Vein endothelial cell (primary cell): ENCODE data around the gene HORMAD2. TPM values are rescaled to one million over a fixed set of nuclear protein-coding genes. Genes with fewer than 3 reads are reported as not detected.

Source experiments
- total RNA-seq: library from RNA; depleted of rRNA; stranded (reverse); fragments of >200 nt; gene quantifications from 2 replicates; pipeline ENCODE4 v1.2.3, GENCODE V29; 2012

Gene HORMAD2, protein sequence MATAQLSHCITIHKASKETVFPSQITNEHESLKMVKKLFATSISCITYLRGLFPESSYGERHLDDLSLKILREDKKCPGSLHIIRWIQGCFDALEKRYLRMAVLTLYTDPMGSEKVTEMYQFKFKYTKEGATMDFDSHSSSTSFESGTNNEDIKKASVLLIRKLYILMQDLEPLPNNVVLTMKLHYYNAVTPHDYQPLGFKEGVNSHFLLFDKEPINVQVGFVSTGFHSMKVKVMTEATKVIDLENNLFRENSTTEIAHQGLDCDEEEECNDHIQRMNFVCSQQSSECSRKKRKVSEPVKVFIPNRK
- total RNA-seq: not detected in 2 replicates

GRCh38 chr22:30079952-30080533, at the start of gene HORMAD2:
Gene HORMAD2, plus strand, starts transcription at chr22:30080464. Its CDS starts 13,489 bp downstream, at chr22:30093953.

Other genes starting within 250 kb of the HORMAD2 start
- gene ASCC2, start 242.2 kb upstream of the HORMAD2 start, total RNA-seq: 35.9 and 45.4 TPM in 2 replicates
- 36.5 and 36.9 TPM in 2 replicates for gene MTMR3, start 197.3 kb upstream of the HORMAD2 start, total RNA-seq
- gene LIF, start 166.3 kb downstream of the HORMAD2 start, total RNA-seq: 0.19 and 0.33 TPM in 2 replicates
- gene OSM, start 186.4 kb downstream of the HORMAD2 start, total RNA-seq: not detected in 2 replicates
- 8.9 and 10.8 TPM in 2 replicates for gene CASTOR1, start 209.0 kb downstream of the HORMAD2 start, total RNA-seq
- 12.6 and 15.4 TPM in 2 replicates for gene TBC1D10A, start 246.5 kb downstream of the HORMAD2 start, total RNA-seq